K562 (cell line): ENCODE measurements around the gene SLC40A1.

Source experiments
- BRD4 ChIP-seq: fragments of 200-600 bp; sonication (generic); IDR thresholded peaks from 2 replicates; pipeline ENCODE4 v1.6.1; 2017; ENCODE audit warnings: inconsistent platforms
- CTCF ChIP-seq, 3 experiments: IDR thresholded peaks in 2 of 3; conservative IDR thresholded peaks in 1 of 3; 2 replicates each; pipeline ENCODE4 v1.5.1; 2011 to 2012; ENCODE audit warnings: low read length in 3 of 3, mild to moderate bottlenecking in 3 of 3, control low read depth in 2 of 3, improper control_type of control experiment in 1 of 3, inconsistent platforms in 1 of 3, low read depth in 1 of 3, mixed read lengths in 1 of 3, moderate library complexity in 1 of 3; ENCODE audit not compliant: insufficient read depth in 2 of 3
- TAF1 ChIP-seq: IDR thresholded peaks from 2 replicates; pipeline ENCODE4 v1.6.1; 2011; ENCODE audit warnings: mild to moderate bottlenecking, low read length, moderate library complexity; ENCODE audit not compliant: insufficient read depth, control insufficient read depth, severe bottlenecking; ENCODE audit errors: extremely low read depth

DNA sequence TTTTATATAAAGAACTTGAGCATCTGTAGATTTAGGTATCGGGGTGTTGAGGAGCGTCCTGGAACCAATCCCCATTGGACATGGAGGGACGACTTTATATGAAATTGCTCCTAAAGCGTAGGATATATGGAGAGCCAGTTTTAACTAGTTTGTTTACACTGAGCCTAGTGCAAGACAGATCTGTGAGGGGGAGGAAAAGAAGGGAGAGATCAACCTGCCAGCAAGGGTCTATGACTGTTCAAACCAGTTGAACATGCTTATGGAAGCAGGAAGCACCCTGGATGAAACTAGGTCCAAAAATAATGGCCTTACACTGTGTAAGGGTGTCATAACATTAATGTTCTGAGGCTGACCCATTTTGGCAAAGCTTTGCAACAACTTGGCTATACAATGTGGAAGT lies 34.0 kb upstream of the SLC40A1 start:
- TF ChIP-seq TAF1 (no peak), CTCF (IDR thresholded peaks at IDR 0.05 in 2 of 3, conservative IDR thresholded peaks at IDR 0.05 in 1 of 3; ENCODE audit: insufficient read depth in 2 of 3, low read depth in 1 of 3, low read length in 3 of 3) (no peak), BRD4 (no peak)
